Dermis blood vessel endothelial cell (primary cell): ENCODE data around the gene DIAPH3. TPM values are rescaled to one million over a fixed set of nuclear protein-coding genes. Genes with fewer than 3 reads are reported as not detected.
"Not testable (repeated sequence)": the region's sequence is repeated elsewhere in the genome, so short reads cannot be mapped to it uniquely, and the experiment has no call there.

ENCODE experiments used
- DNase-seq: peaks from one replicate; pipeline ENCODE4 v3.0.0; 2010
- total RNA-seq: library from RNA; depleted of rRNA; stranded (reverse); fragments of >200 nt; gene quantifications from 2 replicates; pipeline ENCODE4 v1.2.3, GENCODE V29; 2014

The DIAPH3 gene, protein sequence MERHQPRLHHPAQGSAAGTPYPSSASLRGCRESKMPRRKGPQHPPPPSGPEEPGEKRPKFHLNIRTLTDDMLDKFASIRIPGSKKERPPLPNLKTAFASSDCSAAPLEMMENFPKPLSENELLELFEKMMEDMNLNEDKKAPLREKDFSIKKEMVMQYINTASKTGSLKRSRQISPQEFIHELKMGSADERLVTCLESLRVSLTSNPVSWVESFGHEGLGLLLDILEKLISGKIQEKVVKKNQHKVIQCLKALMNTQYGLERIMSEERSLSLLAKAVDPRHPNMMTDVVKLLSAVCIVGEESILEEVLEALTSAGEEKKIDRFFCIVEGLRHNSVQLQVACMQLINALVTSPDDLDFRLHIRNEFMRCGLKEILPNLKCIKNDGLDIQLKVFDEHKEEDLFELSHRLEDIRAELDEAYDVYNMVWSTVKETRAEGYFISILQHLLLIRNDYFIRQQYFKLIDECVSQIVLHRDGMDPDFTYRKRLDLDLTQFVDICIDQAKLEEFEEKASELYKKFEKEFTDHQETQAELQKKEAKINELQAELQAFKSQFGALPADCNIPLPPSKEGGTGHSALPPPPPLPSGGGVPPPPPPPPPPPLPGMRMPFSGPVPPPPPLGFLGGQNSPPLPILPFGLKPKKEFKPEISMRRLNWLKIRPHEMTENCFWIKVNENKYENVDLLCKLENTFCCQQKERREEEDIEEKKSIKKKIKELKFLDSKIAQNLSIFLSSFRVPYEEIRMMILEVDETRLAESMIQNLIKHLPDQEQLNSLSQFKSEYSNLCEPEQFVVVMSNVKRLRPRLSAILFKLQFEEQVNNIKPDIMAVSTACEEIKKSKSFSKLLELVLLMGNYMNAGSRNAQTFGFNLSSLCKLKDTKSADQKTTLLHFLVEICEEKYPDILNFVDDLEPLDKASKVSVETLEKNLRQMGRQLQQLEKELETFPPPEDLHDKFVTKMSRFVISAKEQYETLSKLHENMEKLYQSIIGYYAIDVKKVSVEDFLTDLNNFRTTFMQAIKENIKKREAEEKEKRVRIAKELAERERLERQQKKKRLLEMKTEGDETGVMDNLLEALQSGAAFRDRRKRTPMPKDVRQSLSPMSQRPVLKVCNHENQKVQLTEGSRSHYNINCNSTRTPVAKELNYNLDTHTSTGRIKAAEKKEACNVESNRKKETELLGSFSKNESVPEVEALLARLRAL
- 8.7 and 16.2 TPM in 2 replicates for total RNA-seq

- peak; percentile 96 for DNase-seq
These were observed at the start of gene DIAPH3 for GRCh38 chr13:60163478-60164233. DIAPH3 (minus strand) TSS chr13:60163928; CDS start chr13:60163766, 162 bp downstream.

GRCh38 chr13:60213236-60213744, 49.6 kb upstream of the DIAPH3 start:
- DNase-seq = no peak

DNA sequence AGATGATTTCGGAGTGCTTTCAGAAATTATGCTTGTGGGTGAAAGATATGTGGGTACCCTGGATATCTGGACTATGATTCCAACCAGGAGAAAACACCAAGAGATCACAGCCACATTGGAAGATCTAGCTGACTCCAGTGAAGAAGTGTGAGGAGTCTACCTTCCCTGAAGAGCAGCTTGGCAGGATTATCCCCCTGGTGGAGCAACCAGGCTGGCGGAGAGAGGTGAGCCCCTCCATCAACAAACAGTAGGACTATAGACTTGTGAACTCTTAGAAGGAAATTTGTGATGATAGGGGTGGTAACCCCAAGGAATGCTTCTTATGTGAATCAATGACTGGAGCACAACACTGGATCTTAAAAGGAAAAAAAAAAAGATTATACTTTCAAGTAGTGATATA, 47.8 kb upstream of the DIAPH3 start:
- DNase-seq = no peak

DNA sequence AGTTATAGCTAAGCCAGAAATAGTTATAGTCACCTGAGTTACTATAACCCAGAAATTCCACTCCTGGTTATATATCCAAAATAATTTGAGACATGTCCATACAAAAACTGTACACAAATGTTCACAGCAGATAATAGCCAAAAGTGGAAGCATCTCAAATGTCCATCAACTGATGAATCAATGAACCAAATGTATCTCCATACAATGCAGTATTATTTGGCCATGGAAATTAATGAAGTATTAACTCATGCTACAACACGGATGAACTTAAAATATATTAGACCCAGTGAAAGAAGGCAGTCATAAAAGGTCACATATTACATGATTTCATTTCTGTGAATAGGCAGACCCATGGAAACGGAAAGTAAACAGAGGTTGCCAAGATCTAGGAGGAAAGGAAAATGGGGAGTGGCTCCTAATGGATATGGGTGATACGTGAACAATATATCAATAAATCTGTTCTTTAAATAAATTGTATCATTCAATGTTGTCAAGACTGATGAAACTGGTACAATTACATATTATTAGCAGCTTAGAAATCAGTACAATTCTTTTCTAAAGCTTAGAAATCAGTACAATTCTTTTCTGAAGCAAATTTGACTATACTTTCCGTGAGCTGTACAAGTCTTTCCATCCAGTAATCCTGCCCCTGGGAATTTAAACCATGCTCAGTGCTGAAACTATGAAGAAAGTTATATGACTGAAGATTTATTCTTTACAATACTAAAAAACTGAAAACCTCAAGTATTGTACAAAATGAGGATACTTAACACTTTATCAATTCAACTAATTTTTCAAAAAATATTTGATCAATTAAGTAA, 47.0 kb upstream of the DIAPH3 start:
- DNase-seq = no peak

DNA sequence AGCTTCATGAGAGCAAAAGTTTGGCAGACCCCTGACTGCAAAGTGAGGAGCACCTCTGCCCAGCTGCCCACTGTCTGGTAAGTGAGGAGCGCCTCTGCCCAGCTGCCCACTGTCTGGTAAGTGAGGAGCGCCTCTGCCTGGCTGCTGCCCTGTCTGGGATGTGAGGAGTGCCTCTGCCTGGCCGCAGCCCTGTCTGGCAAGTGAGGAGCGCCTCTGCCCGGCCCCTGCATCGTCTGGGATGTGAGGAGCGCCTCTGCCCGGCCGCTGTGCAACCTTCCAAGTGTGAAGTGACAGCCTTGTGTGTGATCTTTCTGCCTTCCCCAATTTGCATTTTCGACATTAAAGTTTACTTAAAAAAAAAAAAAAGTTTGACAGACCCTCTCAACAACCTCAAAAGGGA, 41.8 kb upstream of the DIAPH3 start:
- not testable (repeated sequence) for DNase-seq

GRCh38 chr13:60201286-60201685, 37.6 kb upstream of the DIAPH3 start:
- no peak for DNase-seq

GRCh38 chr13:60195893-60196292, 32.2 kb upstream of the DIAPH3 start:
- not testable (repeated sequence) for DNase-seq

GRCh38 chr13:60182907-60183306, 19.2 kb upstream of the DIAPH3 start:
- DNase-seq = no peak

DNA sequence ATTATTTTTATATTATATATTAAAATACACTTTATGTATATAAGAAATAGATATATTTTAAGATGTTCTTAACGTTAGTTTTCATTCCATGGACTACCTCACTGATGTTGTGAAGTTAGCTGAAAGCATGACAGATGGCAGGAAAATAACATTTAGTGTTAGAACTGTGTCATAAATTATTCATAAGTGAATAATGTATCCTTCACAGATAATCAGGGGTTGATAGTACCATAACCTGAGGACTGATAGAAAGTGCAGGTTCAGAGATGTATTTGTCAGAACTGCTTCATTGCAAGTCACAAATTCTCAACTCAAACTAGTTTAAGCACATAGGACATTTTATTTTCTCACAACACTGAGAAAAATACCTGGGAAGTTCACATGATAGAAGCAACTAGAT, 14.6 kb upstream of the DIAPH3 start:
- no peak for DNase-seq

DNA sequence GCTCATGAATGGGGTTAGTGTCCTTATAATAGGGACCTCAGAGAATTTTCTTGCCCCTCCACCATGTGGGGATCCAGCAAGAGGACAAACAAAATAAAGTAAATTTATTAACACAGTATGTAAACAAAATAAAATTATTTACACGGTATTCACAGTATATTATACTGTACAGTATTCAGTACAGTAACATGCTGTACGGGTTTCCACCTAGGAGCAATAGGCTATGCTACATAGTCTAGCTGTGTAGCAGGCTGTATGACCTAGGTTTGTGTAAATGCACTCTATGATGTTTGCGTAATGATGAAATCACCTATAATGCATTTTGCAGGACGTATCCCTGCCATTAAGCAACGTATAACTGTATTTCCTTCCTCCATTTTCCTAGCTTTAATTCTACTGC, 11.8 kb upstream of the DIAPH3 start:
- no peak for DNase-seq

GRCh38 chr13:60174113-60174512, 10.4 kb upstream of the DIAPH3 start:
- no peak for DNase-seq

- DNase-seq = no peak
These were observed 8.4 kb upstream of the DIAPH3 start for GRCh38 chr13:60172111-60172510.

DNA sequence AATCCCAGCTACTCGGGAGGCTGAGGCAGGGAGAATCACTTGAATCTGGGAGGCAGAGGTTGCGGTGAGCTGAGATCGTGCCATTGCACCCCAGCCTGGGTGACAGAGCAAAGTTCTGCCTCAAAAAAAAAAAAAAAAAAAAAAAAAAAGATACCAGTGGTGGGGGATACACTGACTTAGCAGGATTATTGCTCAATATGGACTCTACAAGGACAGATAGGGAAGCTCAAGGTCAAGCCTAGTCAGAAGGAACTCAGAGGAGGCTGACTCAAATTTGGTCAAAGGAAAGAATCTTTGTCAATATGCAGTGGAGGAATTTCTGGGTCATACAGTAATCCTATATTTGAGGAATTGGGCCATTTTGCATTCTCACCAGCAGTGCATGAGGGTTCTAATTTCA, 6.7 kb upstream of the DIAPH3 start:
- no peak for DNase-seq

- no peak for DNase-seq
These were observed 5.7 kb upstream of the DIAPH3 start for GRCh38 chr13:60169239-60170031.

- no peak for DNase-seq
These were observed 3.4 kb upstream of the DIAPH3 start for GRCh38 chr13:60167121-60167520.

DNA sequence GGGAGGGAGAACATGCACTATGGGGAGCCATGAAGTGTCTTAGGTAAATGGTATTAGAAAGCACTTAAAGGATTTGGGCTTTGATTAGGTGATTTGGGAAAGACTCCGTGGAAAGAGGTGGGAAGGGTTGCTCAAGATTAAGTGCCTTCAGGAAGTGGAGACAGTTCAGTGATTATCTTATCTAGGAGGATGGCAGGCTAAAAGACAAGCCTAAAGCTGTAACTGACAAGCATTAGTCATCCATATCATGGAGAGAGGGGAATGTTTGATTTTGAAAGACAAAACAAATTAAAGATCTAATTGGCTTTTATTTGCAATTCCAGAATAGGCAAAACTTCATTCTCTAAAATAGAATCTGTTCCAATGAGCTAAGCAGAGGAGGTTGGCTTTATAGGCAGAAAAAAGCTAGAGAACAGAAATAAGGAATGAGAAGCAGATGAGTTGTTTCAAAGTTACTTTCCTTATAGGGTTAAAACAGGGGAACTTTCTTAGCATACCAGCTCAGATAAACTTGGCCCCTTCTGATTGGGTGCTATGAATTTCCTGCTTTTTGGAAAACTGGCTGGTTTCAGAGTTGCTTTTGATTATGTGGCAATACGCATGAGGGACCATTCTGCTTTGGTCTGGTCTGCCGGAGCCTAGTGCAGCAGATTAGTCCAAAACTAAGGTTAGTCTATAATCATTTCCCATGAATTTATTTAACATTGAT, 1.8 kb upstream of the DIAPH3 start:
- no peak for DNase-seq

- DNase-seq = no peak
These were observed 634 bp upstream of the DIAPH3 start for GRCh38 chr13:60164234-60164889.

DNA sequence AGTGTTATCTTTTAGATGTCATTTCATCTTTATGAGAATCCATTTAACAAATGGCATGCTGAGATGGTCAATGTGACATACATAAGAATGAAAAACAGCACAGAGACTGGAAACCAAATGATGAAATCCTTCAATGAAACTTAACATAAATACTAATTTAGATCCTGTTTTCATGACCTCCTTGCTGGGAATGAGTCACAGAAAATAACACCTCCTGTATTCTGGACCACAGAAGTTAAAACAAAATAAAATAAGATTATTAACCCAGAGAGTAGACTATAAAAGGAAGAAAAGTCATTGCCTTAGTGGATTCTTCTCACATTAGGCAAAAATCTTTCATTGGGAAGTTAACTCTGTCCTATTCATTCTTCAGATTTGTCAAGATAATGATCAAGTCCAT, 1.6 kb downstream of the DIAPH3 start:
- peak; percentile 4 for DNase-seq

DNA sequence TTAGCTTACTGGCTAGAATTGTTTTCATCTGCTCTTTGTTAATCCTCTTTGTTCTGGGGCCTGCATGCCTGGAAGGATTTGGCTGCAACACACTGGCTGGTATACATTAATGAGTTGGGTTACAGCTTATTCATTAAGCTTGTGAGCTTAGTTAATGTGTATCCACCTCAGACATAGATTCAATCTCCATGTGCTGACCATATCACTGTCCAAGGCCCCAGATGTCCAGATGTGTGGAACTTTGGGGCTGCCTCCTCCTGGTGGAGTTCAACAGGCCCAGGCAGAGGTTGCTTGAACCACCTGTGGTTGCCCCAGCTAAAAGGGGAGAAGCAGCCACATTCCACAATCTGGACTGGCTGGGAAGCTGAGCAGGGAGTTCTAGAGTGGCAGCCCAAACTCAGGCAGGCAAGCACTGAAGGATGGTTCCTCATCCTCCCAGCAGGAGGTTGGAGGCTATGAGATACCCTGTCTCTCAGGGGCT, 5.4 kb downstream of the DIAPH3 start:
- no peak for DNase-seq
